Right kidney (tissue), 1 donor: Measurements from ENCODE around the gene PRND.
A peak's percentile ranks its signal among the peaks of the same experiment; 100 is the strongest.
"Not testable (repeated sequence)": the region's sequence is repeated elsewhere in the genome, so short reads cannot be mapped to it uniquely, and the experiment has no call there.

ENCODE experiments used
- DNase-seq: peaks from one replicate; pipeline ENCODE4 v3.0.0-alpha.2; 2016

The PRND gene

DNA sequence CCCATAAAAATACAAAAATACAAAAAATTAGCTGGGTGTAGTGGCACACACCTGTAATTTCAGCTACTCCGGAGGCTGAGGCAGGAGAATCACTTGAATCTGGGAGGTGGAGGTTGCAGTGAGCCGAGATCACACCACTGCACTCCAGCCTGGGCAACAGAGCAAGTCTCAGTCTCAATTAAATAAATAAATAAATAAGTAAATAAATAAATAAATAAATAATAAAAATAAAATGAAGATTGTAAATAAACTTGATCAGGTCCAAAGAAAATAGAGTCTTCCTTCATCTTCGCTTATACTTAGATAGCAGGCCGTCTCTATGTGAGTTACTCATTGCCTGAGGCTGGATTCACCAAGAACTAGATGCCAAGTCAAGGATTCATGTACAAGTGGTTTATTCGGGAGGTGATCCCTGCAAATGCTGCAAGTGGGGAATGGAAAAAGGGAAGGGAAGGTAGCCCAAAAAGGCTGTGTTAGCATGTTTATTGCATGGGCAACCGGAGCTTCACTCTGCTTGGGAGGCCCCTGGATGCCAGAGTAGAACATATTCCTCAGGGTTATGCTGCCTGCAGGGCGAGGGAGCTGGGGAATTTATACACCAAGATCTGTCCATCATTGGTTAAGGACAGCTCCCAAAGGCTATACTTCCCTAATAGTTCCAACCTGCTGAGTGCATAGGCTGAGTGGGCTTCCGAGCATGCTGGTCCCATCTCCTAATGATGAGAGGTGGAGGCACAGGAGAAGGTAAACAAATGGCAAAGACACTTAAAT lies 16.3 kb downstream of the PRND start:
- DNase-seq: no peak

DNA sequence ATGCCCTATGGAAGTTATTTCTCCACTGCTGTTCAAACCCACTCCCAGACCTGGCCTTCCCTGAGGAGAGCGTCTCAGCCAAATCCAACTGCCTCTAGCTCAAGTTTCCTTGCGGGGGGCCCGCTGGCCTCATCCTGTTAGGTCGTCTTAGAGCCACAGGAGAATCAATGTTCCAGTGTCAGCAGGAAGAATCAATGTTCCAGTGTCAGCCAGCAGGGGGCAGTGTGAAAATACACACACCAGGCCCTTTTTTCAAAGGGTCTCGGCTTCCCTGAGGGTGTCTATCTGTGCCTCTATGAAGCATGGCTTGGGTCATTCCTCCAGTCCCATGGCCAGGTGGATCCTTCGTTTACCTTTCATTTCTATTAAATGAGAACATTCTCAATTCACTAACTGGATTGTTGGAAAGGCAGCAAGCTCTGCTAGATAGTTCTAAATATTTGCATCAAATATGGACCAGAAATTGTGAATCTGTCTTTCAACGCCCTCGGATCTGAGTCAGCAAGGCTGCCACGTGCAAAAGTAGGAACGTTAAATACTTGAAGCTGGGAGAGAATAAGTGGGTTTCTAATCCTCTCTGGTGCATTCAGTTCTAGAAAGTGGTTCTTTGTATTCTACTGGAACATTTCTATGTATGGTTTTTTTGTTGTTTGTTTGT lies 19.2 kb downstream of the PRND start:
- no peak for DNase-seq

GRCh38 chr20:4748847-4749246 lies 27.1 kb downstream of the PRND start:
- DNase-seq: no peak

GRCh38 chr20:4749326-4749725 lies 27.6 kb downstream of the PRND start:
- DNase-seq: no peak

GRCh38 chr20:4750381-4750780 lies 28.7 kb downstream of the PRND start:
- no peak for DNase-seq

DNA sequence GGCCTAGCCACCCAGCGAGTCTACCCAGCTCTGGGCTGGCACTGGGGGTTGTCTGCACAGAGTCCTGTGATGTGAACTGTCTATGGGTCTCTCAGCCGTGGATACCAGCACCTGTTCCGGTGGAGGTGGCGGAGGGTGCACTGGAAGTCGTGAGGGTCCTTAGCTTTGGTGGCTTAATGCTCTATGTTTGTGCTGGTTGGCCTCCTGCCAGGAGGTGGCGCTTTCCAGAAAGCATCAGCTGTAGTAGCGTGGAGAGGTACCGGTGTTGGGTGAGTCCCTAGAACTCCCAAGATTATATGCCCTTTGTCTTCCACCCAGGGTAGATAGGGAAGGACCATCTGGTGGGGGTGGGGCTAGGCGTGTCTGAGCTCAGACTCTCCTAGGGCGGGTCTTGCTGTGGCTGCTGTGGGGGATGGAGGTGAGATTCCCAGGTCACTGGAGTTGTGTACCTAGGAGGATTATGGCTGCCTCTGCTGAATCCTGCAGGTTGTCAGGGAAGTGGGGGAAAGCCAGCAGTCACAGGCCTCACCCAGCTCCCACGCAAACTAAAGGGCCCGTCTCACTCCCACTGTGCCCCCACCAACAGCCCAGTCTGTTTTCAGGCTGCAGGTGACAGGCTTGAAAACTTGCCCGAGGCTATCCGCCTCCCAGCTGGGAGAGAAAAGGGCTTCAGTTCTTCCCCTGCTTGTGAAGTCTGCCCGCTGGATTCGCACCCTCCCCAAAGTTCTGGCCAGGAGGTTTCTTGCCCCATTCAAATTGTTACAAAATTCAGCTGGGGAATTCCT lies 37.6 kb downstream of the PRND start:
- peak; percentile 10 for DNase-seq

DNA sequence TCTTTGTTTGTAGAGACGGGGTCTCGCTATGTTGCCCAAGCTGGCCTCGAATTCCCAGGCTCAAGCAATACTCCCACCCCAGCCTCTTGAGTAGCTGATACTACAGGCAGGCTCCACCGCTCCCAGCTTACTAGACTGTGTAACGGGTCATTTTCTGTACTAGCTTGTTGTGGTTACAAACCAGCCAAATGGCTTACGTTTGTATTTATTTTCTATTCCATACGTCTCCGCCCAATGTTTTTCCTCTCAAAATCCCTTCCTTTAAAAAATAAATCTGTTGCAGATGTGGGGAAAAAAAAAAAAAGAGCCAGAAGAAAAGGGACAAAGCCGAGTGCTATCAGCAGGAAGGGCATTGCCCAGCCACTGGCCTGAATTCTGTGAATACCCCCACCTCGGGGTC lies 41.6 kb downstream of the PRND start:
- no peak for DNase-seq

DNA sequence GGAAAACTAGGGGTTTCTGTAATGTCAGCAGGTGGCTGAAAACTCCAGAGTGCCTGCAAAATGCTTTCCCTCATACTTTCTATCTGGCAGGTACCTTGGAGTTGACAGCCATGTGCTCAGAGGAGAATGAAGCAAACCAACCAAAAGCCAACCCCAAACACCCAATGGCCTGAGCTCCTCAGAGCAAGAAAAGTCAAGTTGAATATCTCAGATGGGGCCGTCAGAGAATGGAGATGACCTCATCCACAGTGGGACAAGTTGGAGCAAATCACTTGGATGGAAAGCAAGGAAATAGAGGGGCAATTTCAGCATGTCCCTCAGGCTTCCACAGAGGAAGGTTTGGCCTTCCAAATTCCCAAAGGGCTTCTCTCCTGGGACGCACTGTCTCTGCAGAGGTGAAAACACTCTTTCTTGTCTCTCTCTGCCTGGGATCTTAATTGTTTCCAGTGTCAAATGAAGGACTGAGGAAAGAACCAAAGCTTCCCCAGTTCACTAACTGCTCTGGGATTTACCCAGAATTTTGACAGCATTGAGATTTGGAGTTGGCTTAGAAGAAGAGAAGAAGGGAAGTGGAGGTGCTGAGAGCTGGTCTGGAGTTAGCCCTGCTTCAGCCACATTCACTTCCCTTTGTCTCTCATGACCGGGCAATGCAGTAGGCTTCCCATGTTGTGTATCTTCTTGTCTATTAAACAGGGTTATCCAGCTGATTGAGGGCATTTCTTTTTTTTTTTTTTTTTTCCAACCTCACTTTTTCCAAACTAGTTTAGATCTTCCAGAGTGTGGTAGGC lies 42.2 kb downstream of the PRND start:
- DNase-seq: no peak

GRCh38 chr20:4764805-4765204 lies 43.1 kb downstream of the PRND start:
- no peak for DNase-seq

GRCh38 chr20:4765681-4766080 lies 44.0 kb downstream of the PRND start:
- no peak for DNase-seq

DNA sequence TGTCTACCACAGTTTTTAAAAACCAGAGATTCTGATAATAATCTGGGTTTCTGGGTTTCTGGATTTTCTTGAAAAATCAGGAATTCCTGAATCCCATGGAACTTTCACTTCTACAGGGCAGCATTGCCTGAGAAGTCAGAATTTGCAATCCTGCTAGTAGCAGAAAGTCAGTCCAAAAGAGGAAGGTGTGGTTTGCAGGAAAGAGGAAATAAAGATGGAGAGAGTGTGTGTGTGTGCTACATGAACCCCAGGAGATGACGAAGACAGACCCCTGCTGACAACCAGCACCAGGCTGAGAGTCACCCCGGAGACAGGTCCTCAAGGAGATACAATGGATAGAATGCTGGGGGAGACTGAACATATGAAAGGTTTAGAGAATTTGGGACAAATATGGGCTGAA lies 44.9 kb downstream of the PRND start:
- no peak for DNase-seq

GRCh38 chr20:4767084-4767483 lies 45.4 kb downstream of the PRND start:
- no peak for DNase-seq

GRCh38 chr20:4769328-4769727 lies 47.6 kb downstream of the PRND start:
- DNase-seq: no peak

DNA sequence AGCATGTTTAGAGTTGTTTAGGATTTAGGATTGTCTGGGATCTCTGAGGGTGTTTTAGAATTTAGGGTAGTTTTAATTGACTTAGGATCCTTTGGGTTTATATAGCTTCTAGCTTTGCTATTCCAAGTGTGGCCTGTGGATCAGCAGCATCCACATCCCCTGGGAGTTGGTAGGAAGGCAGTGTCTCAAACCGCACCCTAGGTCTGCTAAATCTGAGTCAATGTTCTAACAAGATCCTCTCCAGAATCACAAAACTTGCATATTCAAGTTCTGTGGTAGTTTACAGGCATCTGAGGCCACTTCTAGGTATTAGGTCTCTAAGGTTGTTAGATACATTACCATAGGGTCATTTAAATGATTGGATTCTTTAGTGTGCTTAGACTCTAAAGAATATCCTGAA lies 48.3 kb downstream of the PRND start:
- no peak for DNase-seq

DNA sequence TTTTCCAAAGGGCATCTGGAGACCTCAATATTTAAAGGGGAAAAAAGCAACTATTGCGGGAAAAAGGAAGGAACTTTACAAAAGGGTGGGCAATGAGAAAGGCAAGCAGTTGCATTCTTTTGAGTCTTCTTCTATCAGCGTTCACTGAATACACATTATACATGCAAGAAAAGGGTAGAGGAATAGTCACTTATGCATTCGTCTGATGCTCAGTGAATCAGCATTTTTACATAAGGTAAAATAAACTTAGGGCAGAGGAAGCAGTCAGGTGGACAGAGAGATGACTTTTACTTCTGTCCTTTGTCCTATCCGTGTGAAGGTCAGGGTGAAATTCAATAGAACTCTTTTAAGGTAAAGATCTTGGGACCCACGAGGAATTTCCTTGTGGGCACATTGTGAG lies 49.3 kb downstream of the PRND start:
- no peak for DNase-seq

DNA sequence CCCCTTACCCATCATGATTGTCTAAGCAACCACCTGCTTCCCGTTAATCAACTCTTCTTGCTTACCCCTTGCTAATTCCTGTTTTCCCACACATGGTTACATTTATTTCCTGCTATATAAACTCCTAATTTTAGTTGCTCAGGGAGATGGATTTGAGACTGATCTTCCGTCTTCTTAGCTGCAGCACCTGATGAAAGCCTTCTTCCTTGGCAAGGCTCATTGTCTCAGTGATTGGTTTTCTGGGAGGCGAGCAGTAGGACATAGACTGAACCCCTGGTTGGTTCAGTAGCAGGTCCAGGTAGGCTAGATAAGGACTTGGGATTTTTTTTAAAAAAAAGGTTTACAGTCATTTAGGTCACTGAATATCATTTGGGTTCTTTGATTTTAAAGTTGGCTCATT lies 50.4 kb downstream of the PRND start:
- DNase-seq: no peak

DNA sequence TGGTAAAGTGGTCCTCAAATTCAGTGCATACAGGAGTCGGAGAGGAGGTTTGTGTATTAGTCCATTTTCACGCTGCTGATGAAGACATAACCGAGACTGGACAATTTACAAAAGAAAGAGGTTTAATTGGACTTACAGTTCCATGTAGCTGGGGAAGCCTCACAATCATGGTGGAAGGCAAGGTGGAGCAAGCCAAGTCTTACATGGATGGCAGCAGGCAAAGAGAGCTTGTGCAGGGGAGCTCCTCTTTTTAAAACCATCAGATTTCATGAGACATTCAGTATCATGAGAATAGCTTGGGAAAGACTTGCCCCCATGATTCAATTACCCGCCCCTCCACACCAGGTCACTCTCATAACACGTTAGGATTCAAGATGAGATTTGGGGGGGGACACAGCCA lies 51.3 kb downstream of the PRND start:
- DNase-seq: not testable (repeated sequence)

GRCh38 chr20:4773736-4774135 lies 52.0 kb downstream of the PRND start:
- no peak for DNase-seq

DNA sequence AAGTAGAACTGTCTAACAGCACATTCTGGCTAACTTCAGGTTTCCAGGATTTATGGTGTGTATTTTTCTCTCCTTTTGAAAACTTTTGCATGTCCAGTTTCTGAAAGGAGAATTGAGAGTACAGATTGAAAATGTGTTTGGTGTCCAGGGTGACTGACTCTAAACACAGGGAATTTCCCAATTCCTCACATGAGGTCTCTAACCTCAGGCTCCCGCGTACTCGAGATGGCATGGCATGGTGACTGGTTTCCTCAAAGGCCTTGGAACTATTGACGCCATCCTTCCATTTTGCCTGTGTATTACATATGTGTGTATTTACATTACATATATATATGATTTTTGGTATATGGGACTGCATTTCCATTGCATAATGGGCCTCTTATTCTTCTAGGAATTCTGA lies 52.5 kb downstream of the PRND start:
- DNase-seq: no peak

GRCh38 chr20:4775322-4776078 lies 53.8 kb downstream of the PRND start:
- DNase-seq: no peak

DNA sequence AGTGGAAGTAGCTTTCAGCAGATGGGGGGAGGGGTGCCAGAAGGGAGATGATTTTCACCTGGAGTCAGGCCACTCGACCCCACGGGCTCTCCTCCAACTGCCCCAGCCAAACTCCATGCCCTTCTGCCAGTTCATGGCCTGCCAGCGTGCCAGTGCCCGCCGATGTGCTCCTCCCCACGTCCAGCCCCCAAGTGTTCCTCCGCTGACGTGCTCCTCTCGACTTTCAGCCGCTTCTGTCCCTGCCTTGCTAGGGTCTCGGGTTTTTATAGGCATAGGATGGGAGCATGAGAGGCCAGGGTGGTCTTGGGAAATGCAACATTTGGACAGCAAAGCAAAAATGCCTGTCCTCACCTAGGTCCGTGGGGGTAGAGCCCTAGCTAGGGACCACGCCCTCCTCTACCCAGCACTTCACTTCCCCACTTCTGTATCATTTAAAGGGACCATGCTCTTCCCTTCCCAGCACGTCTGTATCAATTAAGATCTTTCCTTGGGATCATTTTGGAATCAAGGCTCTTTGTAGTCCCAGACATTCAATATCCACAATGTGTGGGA lies 54.4 kb downstream of the PRND start:
- no peak for DNase-seq
